ENCODE results near the gene WASF3.
"Not testable (repeated sequence)": the region's sequence is repeated elsewhere in the genome, so short reads cannot be mapped to it uniquely, and the experiment has no call there.

The WASF3 gene

DNA sequence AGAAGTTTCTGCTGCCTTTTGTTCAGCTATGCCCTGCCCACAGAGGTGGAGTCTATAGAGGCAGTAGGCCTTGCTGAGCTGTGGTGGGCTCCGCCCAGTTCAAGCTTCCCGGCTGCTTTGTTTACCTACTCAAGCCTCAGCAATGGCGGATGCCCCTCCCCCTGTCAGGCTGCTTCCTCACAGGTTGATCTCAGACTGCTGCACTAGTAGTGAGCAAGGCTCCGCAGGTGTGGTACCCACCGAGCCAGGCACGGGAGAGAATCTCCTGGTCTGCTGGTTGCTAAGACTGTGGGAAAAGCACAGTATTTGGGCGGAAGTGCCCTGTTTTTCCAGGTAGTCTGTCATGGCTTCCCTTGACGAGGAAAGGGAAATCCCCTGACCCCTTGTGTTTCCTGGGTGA is 78.6 kb downstream of the WASF3 start:
- DNase-seq = not testable (repeated sequence)

- no peak for DNase-seq
These were observed 89.1 kb downstream of the WASF3 start for GRCh38 chr13:26646603-26647002.

- no peak for DNase-seq
These were observed 93.8 kb downstream of the WASF3 start for GRCh38 chr13:26651234-26651633.

- DNase-seq = no peak
These were observed 95.8 kb downstream of the WASF3 start for GRCh38 chr13:26653310-26653709.

- no peak for DNase-seq
These were observed 96.4 kb downstream of the WASF3 start for GRCh38 chr13:26653842-26654241.

- no peak for DNase-seq
These were observed 99.4 kb downstream of the WASF3 start for GRCh38 chr13:26656919-26657318.

DNA sequence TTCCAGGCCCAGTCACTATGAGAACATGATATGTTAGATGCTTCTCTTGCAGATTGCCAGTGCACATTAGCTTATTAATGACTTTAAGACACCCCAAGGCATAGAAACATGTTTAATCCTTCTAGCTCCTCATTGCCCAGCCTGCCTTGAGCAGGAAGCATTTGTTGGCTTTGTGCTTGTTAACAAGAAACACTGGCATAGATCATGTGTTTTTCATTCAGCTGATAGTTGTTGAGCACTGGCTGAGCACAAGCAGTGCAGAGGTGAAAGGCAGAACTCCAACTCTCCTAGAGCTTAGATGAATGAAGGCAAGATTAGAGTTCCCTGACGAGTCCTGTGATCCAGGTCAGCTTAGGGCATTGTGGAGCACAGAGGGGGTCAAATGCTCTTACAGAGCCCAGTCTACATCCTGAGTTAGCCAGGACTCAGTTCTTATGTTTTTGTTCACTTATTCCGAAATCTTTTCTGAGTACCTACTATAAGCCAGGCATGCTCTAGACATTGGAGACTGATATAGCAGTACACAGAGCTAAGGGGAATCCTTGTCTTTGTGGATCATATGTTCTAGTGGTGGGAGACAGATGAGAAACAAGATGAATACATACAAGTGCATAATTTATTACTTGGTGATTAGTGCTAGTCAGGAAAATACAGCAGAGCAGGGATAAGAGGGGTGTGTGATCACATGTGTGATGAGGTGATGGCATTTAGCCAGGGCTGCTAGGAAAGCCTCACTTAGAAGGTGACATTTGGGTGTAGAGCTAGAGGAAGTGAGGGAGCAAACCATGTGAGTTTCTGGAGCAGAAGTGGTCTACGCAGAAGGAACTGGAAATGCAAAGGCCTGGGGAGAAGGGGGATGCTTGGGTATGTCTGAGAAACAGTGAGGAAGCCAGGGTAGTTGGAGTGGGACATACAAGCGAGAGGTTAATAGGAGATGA is 101.2 kb downstream of the WASF3 start:
- DNase-seq = no peak

GRCh38 chr13:26660185-26660584 is 102.7 kb downstream of the WASF3 start:
- no peak for DNase-seq

- no peak for DNase-seq
These were observed 103.3 kb downstream of the WASF3 start for GRCh38 chr13:26660766-26661165.

DNA sequence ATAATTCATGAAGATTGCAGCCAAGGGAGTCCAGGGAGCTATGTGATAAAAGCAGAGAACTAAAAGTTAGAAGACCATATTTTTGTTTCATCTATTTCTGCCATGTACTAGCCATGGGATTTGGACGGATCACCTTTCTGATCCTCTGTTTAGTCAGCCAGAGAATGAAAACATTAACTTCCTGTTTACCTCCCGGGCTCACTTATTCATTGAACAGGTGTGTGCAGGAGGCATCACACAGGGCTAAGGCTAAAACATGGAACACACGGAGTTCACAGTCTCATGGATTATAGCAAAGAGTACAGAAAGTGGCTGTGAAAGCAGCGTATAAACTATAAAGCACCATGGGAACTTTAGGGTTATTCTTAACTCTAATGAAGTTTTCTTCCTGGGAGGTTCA is 106.3 kb downstream of the WASF3 start:
- no peak for DNase-seq

- no peak for DNase-seq
These were observed 106.8 kb downstream of the WASF3 start for GRCh38 chr13:26664286-26664685.

- DNase-seq = no peak
These were observed 107.4 kb downstream of the WASF3 start for GRCh38 chr13:26664876-26665275.

GRCh38 chr13:26668357-26669146 is 111.1 kb downstream of the WASF3 start:
- DNase-seq = no peak

DNA sequence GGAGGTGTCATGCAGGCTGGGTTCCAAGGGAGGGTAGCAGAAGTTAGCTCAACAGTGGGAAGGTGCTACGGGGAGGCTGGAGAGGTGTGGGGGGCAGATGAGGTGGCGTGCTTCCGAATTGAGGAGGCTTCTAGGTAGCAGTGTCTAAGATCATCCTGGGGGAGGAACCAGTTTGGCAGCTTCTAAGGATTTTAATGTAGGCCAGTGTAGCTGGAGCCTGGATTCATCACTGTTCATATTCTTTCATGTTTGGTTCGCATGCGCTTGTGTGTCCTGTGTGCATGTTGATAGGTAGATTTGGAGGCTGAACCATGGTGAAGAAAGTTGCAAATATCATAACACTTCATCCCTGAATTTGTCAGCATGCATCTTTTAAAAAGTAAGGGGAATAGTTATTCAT is 116.4 kb downstream of the WASF3 start:
- DNase-seq = no peak

DNA sequence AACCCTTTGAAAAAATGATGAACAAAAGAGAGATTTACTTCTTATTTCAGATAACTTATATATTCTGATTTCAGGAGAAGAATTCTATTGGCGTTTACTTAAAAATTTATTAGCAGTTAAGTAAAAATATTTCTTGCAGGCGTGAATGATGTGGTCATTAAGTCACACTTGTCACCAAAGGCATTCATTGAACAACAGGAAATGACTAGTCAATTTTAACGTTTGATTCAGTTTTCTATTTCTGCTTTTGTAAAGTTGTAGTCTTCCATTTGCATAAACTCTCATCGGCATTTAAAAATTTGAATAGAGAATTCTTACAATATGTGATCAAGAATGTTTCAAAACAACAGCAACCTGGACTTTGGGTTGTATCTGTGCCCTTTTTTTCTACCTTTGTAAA is 119.7 kb downstream of the WASF3 start:
- DNase-seq = no peak

DNA sequence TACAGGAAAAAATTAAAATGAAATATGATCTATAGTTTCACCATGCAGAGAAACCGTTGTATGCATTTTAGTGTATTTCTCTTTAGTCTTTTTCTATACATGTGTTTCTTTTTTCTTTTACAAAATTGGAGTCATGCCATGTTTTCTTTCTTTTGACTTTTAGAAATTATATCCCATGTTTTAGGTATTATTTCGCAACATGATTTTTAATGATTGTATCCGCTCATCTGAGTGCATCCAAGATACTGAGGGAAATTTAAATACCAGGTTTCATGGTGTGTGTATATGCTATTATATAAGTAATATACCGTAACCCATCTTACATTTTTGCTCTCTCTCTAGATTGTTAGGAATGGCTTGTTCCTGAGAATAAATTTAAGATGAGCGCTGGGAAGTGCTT is 120.8 kb downstream of the WASF3 start:
- DNase-seq = no peak

GRCh38 chr13:26678796-26679195 is 121.3 kb downstream of the WASF3 start:
- no peak for DNase-seq

GRCh38 chr13:26679411-26680122 is 122.1 kb downstream of the WASF3 start:
- DNase-seq = no peak

DNA sequence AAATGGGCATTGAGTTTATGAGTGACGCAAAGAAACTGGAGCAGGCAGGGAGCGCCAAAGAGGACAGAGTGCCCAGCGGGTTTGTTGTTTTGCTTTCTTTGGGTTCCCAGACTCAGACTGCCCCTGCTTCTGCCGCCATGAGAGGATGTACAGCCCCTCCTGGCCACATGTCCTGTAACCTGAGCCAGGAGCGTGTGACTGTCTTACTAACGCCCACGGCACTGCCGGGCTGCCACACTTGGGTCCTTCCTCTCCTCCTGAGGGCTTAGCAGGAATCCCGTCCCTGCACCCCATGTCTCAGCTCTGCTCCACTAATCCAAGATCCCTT is 122.6 kb downstream of the WASF3 start:
- DNase-seq = no peak

- DNase-seq = no peak
These were observed 123.1 kb downstream of the WASF3 start for GRCh38 chr13:26680572-26680971.

DNA sequence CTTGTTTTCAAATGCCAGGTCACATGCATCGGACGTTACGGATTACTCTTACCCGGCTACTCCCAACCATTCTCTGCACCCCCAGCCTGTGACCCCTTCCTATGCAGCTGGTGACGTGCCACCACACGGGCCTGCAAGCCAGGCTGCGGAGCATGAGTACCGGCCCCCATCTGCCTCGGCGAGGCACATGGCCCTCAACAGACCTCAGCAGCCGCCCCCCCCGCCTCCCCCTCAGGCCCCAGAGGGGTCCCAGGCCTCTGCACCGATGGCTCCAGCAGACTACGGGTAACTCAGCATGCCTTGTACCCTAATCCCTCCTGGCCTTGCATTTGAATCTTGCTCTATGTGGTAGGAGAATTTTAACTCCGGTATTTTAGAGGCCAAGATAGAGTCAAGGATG is 123.6 kb downstream of the WASF3 start:
- no peak for DNase-seq

DNA sequence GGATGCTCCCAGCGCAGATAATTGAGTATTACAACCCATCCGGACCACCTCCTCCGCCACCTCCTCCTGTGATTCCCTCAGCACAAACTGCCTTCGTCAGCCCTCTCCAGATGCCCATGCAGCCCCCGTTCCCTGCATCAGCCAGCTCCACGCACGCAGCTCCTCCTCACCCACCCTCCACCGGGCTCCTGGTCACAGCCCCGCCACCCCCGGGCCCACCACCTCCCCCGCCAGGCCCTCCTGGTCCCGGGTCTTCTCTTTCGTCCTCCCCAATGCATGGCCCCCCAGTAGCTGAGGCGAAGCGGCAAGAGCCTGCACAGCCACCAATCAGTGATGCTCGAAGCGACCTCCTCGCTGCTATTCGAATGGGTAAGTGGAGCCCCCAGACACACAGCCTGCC is 125.1 kb downstream of the WASF3 start:
- DNase-seq = no peak

GRCh38 chr13:26685606-26686005 is 128.1 kb downstream of the WASF3 start:
- no peak for DNase-seq

DNA sequence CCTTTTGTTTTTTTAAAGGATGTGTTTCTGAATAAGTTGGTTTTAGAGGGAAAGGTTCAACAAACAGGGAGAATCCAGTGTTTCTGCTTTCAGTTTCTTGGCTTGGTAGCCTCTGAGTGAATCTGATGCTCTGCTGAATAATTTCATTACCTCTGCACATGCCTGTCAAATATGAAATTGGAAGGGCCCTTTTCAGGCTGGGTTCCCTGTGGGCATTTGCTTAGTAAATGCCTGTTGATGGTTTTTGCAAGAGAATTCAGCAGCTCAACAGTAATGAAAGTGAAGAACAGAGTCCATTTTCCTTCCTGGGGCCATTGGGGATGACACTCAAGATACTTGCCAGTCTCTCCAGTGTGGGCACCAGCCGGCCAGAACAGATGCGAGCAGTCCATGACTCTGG is 128.8 kb downstream of the WASF3 start:
- DNase-seq = no peak

Data from effector CD4-positive, alpha-beta T cell (primary cell).